PFSK-1 (cell line): ENCODE results near the gene MTFR1L.

Experiments
- POLR2AphosphoS5 ChIP-seq: IDR thresholded peaks from 2 replicates; pipeline ENCODE4 v1.6.1; 2012; ENCODE audit warnings: low read depth, mild to moderate bottlenecking, control low read depth, low read length, moderate library complexity
- REST ChIP-seq, 2 experiments: IDR thresholded peaks; 2 replicates each; pipeline versions ENCODE4 v1.6.1 to v1.8.0; 2011 to 2012; ENCODE audit warnings: low read depth in 2 of 2, low read length in 2 of 2, control low read depth in 1 of 2, inconsistent platforms in 1 of 2, mild to moderate bottlenecking in 1 of 2, moderate library complexity in 1 of 2; ENCODE audit not compliant: insufficient read depth in 1 of 2
- TAF1 ChIP-seq: IDR thresholded peaks from 2 replicates; pipeline ENCODE4 v1.6.1; 2012; ENCODE audit warnings: low read length, control low read depth, borderline replicate concordance; ENCODE audit not compliant: insufficient read depth

- TF ChIP-seq REST (IDR thresholded peaks at IDR 0.05; ENCODE audit: insufficient read depth in 1 of 2, low read depth in 2 of 2, low read length in 2 of 2) = no peak
- TF ChIP-seq TAF1 = no peak
- TF ChIP-seq POLR2AphosphoS5 = no peak
Measured at GRCh38 chr1:25784575-25785051, 35.1 kb upstream of the MTFR1L start.
